HEK293 (cell line): ENCODE data around the gene MEOX2.

ENCODE experiments used
- GFI1B ChIP-seq: fragments of 450-650 bp; formaldehyde crosslinking; IDR thresholded peaks from 2 replicates; pipeline ENCODE4 v1.5.1; 2016; ENCODE audit warnings: missing biosample characterization, missing genetic modification characterization
- TSHZ1 ChIP-seq: fragments of 450-650 bp; formaldehyde crosslinking; IDR thresholded peaks from 2 replicates; pipeline ENCODE4 v1.5.1; 2016; ENCODE audit warnings: missing biosample characterization, missing genetic modification characterization, borderline replicate concordance
- ZBTB8A ChIP-seq: fragments of 450-650 bp; formaldehyde crosslinking; IDR thresholded peaks from 2 replicates; pipeline ENCODE4 v1.5.1; 2016; ENCODE audit warnings: missing biosample characterization, missing genetic modification characterization
- ZIC2 ChIP-seq: fragments of 450-650 bp; formaldehyde crosslinking; IDR thresholded peaks from 2 replicates; pipeline ENCODE4 v1.5.1; 2016; ENCODE audit warnings: missing biosample characterization, missing genetic modification characterization
- ZNF10 ChIP-seq: fragments of 450-650 bp; formaldehyde crosslinking; IDR thresholded peaks from 2 replicates; pipeline ENCODE4 v1.5.1; 2017; ENCODE audit warnings: missing biosample characterization, missing genetic modification characterization
- ZNF239 ChIP-seq: fragments of 450-650 bp; formaldehyde crosslinking; IDR thresholded peaks from 2 replicates; pipeline ENCODE4 v1.5.1; 2016; ENCODE audit warnings: missing biosample characterization, missing genetic modification characterization
- ZNF366 ChIP-seq: fragments of 450-650 bp; formaldehyde crosslinking; conservative IDR thresholded peaks from 2 replicates; pipeline ENCODE4 v1.5.1; 2016; ENCODE audit warnings: missing biosample characterization, missing genetic modification characterization
- ZNF670 ChIP-seq: fragments of 450-650 bp; formaldehyde crosslinking; IDR thresholded peaks from 2 replicates; pipeline ENCODE4 v1.5.1; 2016; ENCODE audit warnings: missing biosample characterization, missing genetic modification characterization, low read depth
- ZNF76 ChIP-seq: fragments of 450-650 bp; formaldehyde crosslinking; IDR thresholded peaks from 2 replicates; pipeline ENCODE4; 2016; ENCODE audit warnings: low read depth, missing biosample characterization, missing genetic modification characterization, borderline replicate concordance
- ZSCAN30 ChIP-seq: fragments of 450-650 bp; IDR thresholded peaks from 2 replicates; pipeline ENCODE4 v1.5.1; 2018; ENCODE audit warnings: missing biosample characterization, mild to moderate bottlenecking, missing genetic modification characterization, moderate library complexity
- ZSCAN5A ChIP-seq: fragments of 450-650 bp; formaldehyde crosslinking; IDR thresholded peaks from 2 replicates; pipeline ENCODE4 v1.5.1; 2016; ENCODE audit warnings: missing biosample characterization, missing genetic modification characterization
- TF ChIP-seq, protein P1 (sequence below): fragments of 450-650 bp; formaldehyde crosslinking; IDR thresholded peaks from 2 replicates; pipeline ENCODE4 v1.5.1; 2016; ENCODE audit warnings: missing biosample characterization, missing genetic modification characterization

DNA sequence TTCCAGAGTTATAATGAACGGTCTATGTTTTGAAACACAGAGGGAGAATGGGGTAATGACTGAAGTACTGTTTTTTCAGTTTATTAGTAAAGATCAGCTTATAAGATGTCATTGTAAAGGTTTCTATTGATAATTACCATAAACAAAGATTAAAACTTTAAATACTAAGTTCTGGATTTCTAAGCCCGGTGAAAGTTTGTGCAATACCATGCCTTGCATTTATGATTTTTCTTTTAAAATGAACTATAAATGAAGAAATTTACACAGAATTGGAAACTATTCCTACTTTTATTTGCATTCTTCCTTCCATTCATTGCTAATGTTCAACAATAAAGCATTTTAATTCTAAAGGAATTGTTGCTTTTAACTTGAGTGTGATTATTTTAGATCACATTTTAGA, 4.9 kb downstream of the MEOX2 start:
- no peak for TF ChIP-seq ZSCAN5A
- TF ChIP-seq GFI1B (tag by site-specific recombination) = no peak
- no peak for TF ChIP-seq ZNF670 (tag by site-specific recombination)
- TF ChIP-seq TSHZ1 (tag by site-specific recombination) = no peak
- TF ChIP-seq, protein P1, sequence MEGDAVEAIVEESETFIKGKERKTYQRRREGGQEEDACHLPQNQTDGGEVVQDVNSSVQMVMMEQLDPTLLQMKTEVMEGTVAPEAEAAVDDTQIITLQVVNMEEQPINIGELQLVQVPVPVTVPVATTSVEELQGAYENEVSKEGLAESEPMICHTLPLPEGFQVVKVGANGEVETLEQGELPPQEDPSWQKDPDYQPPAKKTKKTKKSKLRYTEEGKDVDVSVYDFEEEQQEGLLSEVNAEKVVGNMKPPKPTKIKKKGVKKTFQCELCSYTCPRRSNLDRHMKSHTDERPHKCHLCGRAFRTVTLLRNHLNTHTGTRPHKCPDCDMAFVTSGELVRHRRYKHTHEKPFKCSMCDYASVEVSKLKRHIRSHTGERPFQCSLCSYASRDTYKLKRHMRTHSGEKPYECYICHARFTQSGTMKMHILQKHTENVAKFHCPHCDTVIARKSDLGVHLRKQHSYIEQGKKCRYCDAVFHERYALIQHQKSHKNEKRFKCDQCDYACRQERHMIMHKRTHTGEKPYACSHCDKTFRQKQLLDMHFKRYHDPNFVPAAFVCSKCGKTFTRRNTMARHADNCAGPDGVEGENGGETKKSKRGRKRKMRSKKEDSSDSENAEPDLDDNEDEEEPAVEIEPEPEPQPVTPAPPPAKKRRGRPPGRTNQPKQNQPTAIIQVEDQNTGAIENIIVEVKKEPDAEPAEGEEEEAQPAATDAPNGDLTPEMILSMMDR (tag by site-specific recombination) = no peak
- TF ChIP-seq ZNF76 (tag by site-specific recombination) = no peak
- TF ChIP-seq ZSCAN30 (tag by site-specific recombination) = no peak
- TF ChIP-seq ZIC2 = no peak
- no peak for TF ChIP-seq ZBTB8A (tag by site-specific recombination)
- no peak for TF ChIP-seq ZNF366 (tag by site-specific recombination)
- TF ChIP-seq ZNF239 (tag by site-specific recombination) = no peak
- no peak for TF ChIP-seq ZNF10
